Measurements from ENCODE around the gene PLEKHA8.

DNA sequence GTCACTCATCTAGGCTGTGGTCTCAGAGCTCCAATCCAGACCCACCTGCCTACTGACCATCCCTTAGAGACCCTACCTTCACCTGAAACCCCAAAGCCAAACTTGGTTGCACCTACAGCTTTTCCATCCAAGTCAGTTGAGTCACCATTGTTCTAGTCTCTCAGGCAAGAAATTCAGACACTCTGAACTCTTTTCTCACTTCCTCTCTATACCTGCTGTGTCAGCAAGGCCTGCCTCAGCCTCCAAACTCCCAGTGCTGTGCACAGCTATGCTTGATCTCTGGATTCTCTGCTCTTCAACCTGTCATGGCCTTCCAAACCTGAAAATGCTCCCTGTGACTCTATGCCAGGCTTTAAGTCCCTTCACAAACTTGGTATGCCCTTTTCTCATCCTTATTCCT, 59.2 kb downstream of the PLEKHA8 start:
- TF ChIP-seq, protein P1, sequence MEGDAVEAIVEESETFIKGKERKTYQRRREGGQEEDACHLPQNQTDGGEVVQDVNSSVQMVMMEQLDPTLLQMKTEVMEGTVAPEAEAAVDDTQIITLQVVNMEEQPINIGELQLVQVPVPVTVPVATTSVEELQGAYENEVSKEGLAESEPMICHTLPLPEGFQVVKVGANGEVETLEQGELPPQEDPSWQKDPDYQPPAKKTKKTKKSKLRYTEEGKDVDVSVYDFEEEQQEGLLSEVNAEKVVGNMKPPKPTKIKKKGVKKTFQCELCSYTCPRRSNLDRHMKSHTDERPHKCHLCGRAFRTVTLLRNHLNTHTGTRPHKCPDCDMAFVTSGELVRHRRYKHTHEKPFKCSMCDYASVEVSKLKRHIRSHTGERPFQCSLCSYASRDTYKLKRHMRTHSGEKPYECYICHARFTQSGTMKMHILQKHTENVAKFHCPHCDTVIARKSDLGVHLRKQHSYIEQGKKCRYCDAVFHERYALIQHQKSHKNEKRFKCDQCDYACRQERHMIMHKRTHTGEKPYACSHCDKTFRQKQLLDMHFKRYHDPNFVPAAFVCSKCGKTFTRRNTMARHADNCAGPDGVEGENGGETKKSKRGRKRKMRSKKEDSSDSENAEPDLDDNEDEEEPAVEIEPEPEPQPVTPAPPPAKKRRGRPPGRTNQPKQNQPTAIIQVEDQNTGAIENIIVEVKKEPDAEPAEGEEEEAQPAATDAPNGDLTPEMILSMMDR (IDR thresholded peaks at IDR 0.05): no peak
- no peak for TF ChIP-seq POLR2A (IDR thresholded peaks at IDR 0.05)
